ENCODE data around the gene CDH13. TPM values are rescaled to one million over a fixed set of nuclear protein-coding genes. Genes with fewer than 3 reads are reported as not detected.
A peak's percentile ranks its signal among the peaks of the same experiment; 100 is the strongest.

Gene CDH13
- total RNA-seq = 10 to 100 TPM in 3 of 4 donors, 1 to 10 TPM in 1; 5.8 to 36.7 (median 20.4) TPM

DNA sequence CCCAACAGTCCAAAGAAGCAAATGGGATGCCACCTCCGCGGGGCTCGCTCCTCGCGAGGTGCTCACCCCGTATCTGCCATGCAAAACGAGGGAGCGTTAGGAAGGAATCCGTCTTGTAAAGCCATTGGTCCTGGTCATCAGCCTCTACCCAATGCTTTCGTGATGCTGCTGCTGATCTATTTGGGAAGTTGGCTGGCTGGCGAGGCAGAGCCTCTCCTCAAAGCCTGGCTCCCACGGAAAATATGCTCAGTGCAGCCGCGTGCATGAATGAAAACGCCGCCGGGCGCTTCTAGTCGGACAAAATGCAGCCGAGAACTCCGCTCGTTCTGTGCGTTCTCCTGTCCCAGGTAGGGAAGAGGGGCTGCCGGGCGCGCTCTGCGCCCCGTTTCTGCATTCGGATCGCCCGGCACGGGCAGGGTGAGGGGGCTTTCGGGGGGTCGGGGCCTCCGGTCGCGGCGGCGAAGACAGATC, at the start of gene CDH13:
CDH13 (plus strand) TSS at position 179 of the 471 bp plus-strand sequence.
- Histone ChIP-seq H3K27ac (peak within 1 kb of the TSS; percentile 86 to 93 (median 88)), H3K27me3 (no peaks in the 10 kb centered on the region), H3K4me3 (peak within 1 kb of the TSS; percentile 58 to 79 (median 62)), H3K36me3 (no peaks in the 10 kb centered on the region), H3K4me1 (peaks cover 46 to 50% of the 10 kb centered on the region in 2 donors), H3K9me3 (no peaks in the 10 kb centered on the region)
- DNase-seq = peak; percentile 18 to 40
- in situ Hi-C loops (cut with MboI; ENCODE audit: low sequenced_read_pairs in 4 of 4) = no loop called here
- TF ChIP-seq, protein P1, sequence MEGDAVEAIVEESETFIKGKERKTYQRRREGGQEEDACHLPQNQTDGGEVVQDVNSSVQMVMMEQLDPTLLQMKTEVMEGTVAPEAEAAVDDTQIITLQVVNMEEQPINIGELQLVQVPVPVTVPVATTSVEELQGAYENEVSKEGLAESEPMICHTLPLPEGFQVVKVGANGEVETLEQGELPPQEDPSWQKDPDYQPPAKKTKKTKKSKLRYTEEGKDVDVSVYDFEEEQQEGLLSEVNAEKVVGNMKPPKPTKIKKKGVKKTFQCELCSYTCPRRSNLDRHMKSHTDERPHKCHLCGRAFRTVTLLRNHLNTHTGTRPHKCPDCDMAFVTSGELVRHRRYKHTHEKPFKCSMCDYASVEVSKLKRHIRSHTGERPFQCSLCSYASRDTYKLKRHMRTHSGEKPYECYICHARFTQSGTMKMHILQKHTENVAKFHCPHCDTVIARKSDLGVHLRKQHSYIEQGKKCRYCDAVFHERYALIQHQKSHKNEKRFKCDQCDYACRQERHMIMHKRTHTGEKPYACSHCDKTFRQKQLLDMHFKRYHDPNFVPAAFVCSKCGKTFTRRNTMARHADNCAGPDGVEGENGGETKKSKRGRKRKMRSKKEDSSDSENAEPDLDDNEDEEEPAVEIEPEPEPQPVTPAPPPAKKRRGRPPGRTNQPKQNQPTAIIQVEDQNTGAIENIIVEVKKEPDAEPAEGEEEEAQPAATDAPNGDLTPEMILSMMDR (IDR thresholded peaks at IDR 0.05 in 4 of 5, conservative IDR thresholded peaks at IDR 0.05 in 1 of 5) = no peak
- TF ChIP-seq POLR2A (IDR thresholded peaks at IDR 0.05) = peak; percentile 38 to 60
- ATAC-seq = peak; percentile 7 to 16
- intact Hi-C loops (cut with DNase I; ENCODE audit: low total_unique reads) = loop anchor here (1.0 kb wide), 1 partner anchor 18 kb away; no protein-coding TSS in a partner anchor

- ATAC-seq (peak in 1 of 2 donors; percentile 58), DNase-seq (peak in 1 of 2 donors; percentile 31)
- peaks cover 5 to 28% of the 10 kb centered on the region in 2 donors for H3K4me1 ChIP-seq
- no peaks in the 10 kb centered on the region for H3K36me3 ChIP-seq
- intact Hi-C loops (cut with DNase I; ENCODE audit: low total_unique reads) (loop anchor here (1.0 to 10.0 kb wide), 3 partner anchors 212 to 317 kb away; no protein-coding TSS in a partner anchor), in situ Hi-C loops (cut with MboI; ENCODE audit: low sequenced_read_pairs in 4 of 4) (loop anchor here in 2 of 4 donors (5.0 to 25.0 kb wide), 2 partner anchors 318 to 323 kb away; no protein-coding TSS in a partner anchor)
- no peak for TF ChIP-seq POLR2A (IDR thresholded peaks at IDR 0.05)
- TF ChIP-seq, protein P1 (IDR thresholded peaks at IDR 0.05 in 4 of 5, conservative IDR thresholded peaks at IDR 0.05 in 1 of 5) = peak in 3 of 5 experiments; percentile 30 to 53 (median 34)
- no peak overlapping the region for H3K4me3 ChIP-seq
- peak overlapping the region in 1 of 4 donors; percentile 42 for H3K27ac ChIP-seq
- no peaks in the 10 kb centered on the region for H3K9me3 ChIP-seq
- no peaks in the 10 kb centered on the region for H3K27me3 ChIP-seq
Observed at GRCh38 chr16:82580298-82580890, 46.4 kb upstream of the CDH13 start.

DNA sequence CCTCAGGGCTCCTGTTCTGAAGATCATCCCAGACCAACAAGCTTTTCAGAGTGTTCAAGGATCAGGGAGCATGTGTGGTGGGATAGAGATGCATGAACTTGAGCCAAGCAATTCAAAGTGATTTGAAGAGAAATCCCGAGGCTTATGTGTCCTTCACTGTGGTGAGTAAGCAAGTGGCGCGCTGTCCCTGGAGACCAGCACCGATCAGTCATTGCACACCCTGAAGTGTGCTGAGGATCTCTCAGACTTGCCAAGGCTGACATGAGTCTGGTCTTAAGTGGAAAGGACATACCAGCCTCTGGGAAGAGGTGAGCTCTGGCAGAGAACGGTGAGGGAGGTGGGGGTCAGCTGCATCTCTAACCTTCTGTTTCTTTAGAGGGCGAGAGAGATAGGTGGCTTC, 43.8 kb upstream of the CDH13 start:
- DNase-seq (no peak), ATAC-seq (no peak)
- Histone ChIP-seq H3K36me3 (no peaks in the 10 kb centered on the region), H3K27ac (no peak overlapping the region), H3K4me3 (no peak overlapping the region), H3K27me3 (no peaks in the 10 kb centered on the region), H3K4me1 (peaks cover 5 to 31% of the 10 kb centered on the region in 2 donors), H3K9me3 (no peaks in the 10 kb centered on the region)
- no peak for TF ChIP-seq POLR2A (IDR thresholded peaks at IDR 0.05)
- TF ChIP-seq, protein P1 (IDR thresholded peaks at IDR 0.05 in 4 of 5, conservative IDR thresholded peaks at IDR 0.05 in 1 of 5) = no peak
- in situ Hi-C loops (cut with MboI; ENCODE audit: low sequenced_read_pairs in 4 of 4) = loop anchor here in 2 of 4 donors (5.0 to 25.0 kb wide), 2 partner anchors 321 to 326 kb away; no protein-coding TSS in a partner anchor
- intact Hi-C loops (cut with DNase I; ENCODE audit: low total_unique reads) = loop anchor here (10.0 kb wide), 1 partner anchor 302 kb away; no protein-coding TSS in a partner anchor

GRCh38 chr16:82583422-82583821, 43.3 kb upstream of the CDH13 start:
- in situ Hi-C loops (cut with MboI; ENCODE audit: low sequenced_read_pairs in 4 of 4) = loop anchor here in 2 of 4 donors (5.0 to 25.0 kb wide), 2 partner anchors 321 to 326 kb away; no protein-coding TSS in a partner anchor
- TF ChIP-seq, protein P1 (IDR thresholded peaks at IDR 0.05 in 4 of 5, conservative IDR thresholded peaks at IDR 0.05 in 1 of 5) = no peak
- no peak for TF ChIP-seq POLR2A (IDR thresholded peaks at IDR 0.05)

More at GRCh38 chr16:82583422-82583821, 43.3 kb upstream of the CDH13 start:
- DNase-seq (no peak), ATAC-seq (no peak)
- no peaks in the 10 kb centered on the region for H3K27me3 ChIP-seq
- no peak overlapping the region for H3K4me3 ChIP-seq
- H3K27ac ChIP-seq = no peak overlapping the region
- no peaks in the 10 kb centered on the region for H3K9me3 ChIP-seq
- H3K36me3 ChIP-seq = no peaks in the 10 kb centered on the region
- H3K4me1 ChIP-seq = peaks cover 5 to 31% of the 10 kb centered on the region in 2 donors
- intact Hi-C loops (cut with DNase I; ENCODE audit: low total_unique reads) = loop anchor here (10.0 kb wide), 1 partner anchor 301 kb away; no protein-coding TSS in a partner anchor
